Measurements from ENCODE around the gene FBLIM1. TPM values are rescaled to one million over a fixed set of nuclear protein-coding genes. Genes with fewer than 3 reads are reported as not detected.

The FBLIM1 gene
- total RNA-seq, 2 experiments from 2014 or later, result not detected

DNA sequence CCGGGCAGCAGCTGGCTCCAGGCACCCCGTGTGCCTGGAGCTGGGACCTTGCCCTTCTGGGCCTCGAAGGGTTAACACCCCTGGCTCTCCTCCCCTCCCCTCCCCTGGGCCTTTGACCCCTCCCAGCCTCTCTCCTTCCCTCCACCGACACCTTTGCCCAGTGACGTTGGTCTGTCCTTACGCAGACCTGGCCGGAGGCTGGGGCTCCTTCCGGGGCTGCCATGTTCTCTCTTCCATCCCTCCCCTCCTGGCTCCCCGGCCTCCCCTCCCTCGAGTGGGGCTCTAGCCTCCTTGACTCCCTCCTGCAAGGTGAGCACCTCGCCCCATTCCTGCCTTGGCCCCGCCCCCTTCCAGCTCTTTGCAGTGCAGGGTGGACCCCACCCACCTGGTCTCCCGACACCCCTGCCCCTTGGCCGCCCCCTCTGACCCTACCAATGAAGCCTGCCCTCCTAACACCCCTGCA is 16.2 kb upstream of the FBLIM1 start, which contains the start of gene TMEM82:
TMEM82 (plus strand) TSS at position 161 of the 463 bp plus-strand sequence; CDS start at position 222, 61 bp downstream.
- Histone ChIP-seq H3K4me2 (ENCODE audit: low read length) (no peak within 1 kb of the TSS), H3K36me3 (ENCODE audit: insufficient read depth, low read length) (no peaks in the 10 kb centered on the region), H4K20me1 (ENCODE audit: insufficient read depth, low read length) (no peaks in the 10 kb centered on the region), H3K27ac (ENCODE audit: low read depth, low read length, poor library complexity, severe bottlenecking) (no peak within 1 kb of the TSS), H3K9me3 (ENCODE audit: low read length) (no peaks in the 10 kb centered on the region), H3K9me2 (ENCODE audit: insufficient read depth, low read length) (no peaks in the 10 kb centered on the region), H2AFZ (ENCODE audit: low read length) (no peak within 1 kb of the TSS), H3K79me2 (ENCODE audit: insufficient read depth, low read depth, low read length) (no peaks in the 10 kb centered on the region), H3K4me1 (ENCODE audit: insufficient read depth, low read length, poor library complexity, severe bottlenecking) (no peaks in the 10 kb centered on the region), H3K4me3 (ENCODE audit: low read depth, low read length, poor library complexity, severe bottlenecking) (no peak within 1 kb of the TSS)
- intact Hi-C loops (cut with micrococcal nuclease; ENCODE audit: unreplicated experiment), result loop anchor here (5.0 kb wide), 1 partner anchor 310 kb away; no protein-coding TSS in a partner anchor
- no peak for TF ChIP-seq EZH2phosphoT487 (IDR thresholded peaks at IDR 0.05; ENCODE audit: borderline replicate concordance, low read depth, low read length)
- TF ChIP-seq, protein P1, sequence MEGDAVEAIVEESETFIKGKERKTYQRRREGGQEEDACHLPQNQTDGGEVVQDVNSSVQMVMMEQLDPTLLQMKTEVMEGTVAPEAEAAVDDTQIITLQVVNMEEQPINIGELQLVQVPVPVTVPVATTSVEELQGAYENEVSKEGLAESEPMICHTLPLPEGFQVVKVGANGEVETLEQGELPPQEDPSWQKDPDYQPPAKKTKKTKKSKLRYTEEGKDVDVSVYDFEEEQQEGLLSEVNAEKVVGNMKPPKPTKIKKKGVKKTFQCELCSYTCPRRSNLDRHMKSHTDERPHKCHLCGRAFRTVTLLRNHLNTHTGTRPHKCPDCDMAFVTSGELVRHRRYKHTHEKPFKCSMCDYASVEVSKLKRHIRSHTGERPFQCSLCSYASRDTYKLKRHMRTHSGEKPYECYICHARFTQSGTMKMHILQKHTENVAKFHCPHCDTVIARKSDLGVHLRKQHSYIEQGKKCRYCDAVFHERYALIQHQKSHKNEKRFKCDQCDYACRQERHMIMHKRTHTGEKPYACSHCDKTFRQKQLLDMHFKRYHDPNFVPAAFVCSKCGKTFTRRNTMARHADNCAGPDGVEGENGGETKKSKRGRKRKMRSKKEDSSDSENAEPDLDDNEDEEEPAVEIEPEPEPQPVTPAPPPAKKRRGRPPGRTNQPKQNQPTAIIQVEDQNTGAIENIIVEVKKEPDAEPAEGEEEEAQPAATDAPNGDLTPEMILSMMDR (conservative IDR thresholded peaks at IDR 0.05; ENCODE audit: low read length), result no peak
- no peak for DNase-seq (ENCODE audit: low spot score)
- BruUV-seq (replicated peaks), result no TSS peak
- POLR2A ChIA-PET, result no interaction called here
- CTCF ChIA-PET (ENCODE audit: unreplicated experiment), result no interaction called here

DNA sequence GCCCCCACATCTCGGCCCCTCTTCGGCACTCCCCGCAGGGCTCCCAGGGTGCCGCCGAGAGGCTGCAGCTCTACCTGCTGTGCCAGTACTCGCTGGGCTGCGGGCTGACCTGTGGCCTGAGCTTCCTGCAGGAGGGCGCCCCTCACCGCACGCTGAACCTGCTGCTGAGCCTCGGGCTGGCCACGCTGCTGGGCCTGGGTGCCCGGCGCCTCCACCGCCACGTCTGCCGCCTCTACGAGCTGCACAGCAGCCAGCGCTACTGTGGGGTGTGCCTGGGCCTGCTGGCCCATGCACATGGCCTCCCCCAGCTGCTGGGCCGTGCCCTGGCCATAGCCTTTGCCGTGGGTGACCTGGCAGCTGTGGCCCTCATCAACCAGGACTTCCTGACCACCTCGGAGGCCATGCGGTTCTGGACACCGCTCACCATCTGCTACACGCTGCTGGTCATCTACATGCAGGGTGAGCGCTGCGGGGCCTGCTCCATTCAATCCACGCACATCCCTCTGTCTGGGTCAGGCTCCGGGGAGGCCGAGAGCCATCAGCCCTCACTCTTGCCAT is 14.4 kb upstream of the FBLIM1 start:
- H3K27ac ChIP-seq (ENCODE audit: low read depth, low read length, poor library complexity, severe bottlenecking), result no peak overlapping the region
- POLR2A ChIA-PET, result interaction anchor here (0.5 kb wide), 1 partner anchor 148 kb away, joined by 4 read pairs; no protein-coding TSS in a partner anchor
- H3K4me2 ChIP-seq (ENCODE audit: low read length), result no peak overlapping the region
- no peaks in the 10 kb centered on the region for H3K79me2 ChIP-seq (ENCODE audit: insufficient read depth, low read depth, low read length)
- no peaks in the 10 kb centered on the region for H3K9me3 ChIP-seq (ENCODE audit: low read length)
- DNase-seq (ENCODE audit: low spot score), result no peak
- no peaks in the 10 kb centered on the region for H3K4me1 ChIP-seq (ENCODE audit: insufficient read depth, low read length, poor library complexity, severe bottlenecking)
- CTCF ChIA-PET (ENCODE audit: unreplicated experiment), result no interaction called here
- H4K20me1 ChIP-seq (ENCODE audit: insufficient read depth, low read length), result no peaks in the 10 kb centered on the region
- TF ChIP-seq, protein P1 (conservative IDR thresholded peaks at IDR 0.05; ENCODE audit: low read length), result no peak
- no peak for TF ChIP-seq EZH2phosphoT487 (IDR thresholded peaks at IDR 0.05; ENCODE audit: borderline replicate concordance, low read depth, low read length)
- no peaks in the 10 kb centered on the region for H3K36me3 ChIP-seq (ENCODE audit: insufficient read depth, low read length)
- H2AFZ ChIP-seq (ENCODE audit: low read length), result no peak overlapping the region
- no TSS peak for BruUV-seq (replicated peaks)
- intact Hi-C loops (cut with micrococcal nuclease; ENCODE audit: unreplicated experiment), result loop anchor here (5.0 kb wide), 1 partner anchor 312 kb away; no protein-coding TSS in a partner anchor
- H3K9me2 ChIP-seq (ENCODE audit: insufficient read depth, low read length), result no peaks in the 10 kb centered on the region
- H3K4me3 ChIP-seq (ENCODE audit: low read depth, low read length, poor library complexity, severe bottlenecking), result no peak overlapping the region

DNA sequence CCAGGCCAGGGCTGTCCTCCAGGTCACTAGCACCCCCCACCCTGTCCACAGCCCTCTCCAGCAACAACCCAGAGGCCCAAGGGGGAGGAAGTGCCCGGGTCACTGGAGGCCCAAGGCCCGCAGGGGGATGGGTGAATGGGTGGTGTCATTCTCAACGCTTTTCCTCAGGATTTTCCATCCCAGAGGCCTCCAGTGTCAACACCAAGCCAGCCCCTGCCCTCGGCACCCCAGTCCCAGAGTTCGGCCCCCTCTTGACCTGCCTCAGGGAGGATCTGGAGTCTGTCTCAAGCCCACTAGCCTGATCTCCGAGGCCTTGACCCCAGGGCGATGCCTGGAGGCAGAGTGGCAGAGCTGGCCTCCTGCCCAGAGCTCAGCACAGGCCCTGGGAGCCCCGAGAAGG is 11.2 kb upstream of the FBLIM1 start:
- Histone ChIP-seq H3K9me2 (ENCODE audit: insufficient read depth, low read length) (no peaks in the 10 kb centered on the region), H2AFZ (ENCODE audit: low read length) (no peak overlapping the region), H3K27ac (ENCODE audit: low read depth, low read length, poor library complexity, severe bottlenecking) (no peak overlapping the region), H3K36me3 (ENCODE audit: insufficient read depth, low read length) (no peaks in the 10 kb centered on the region), H4K20me1 (ENCODE audit: insufficient read depth, low read length) (no peaks in the 10 kb centered on the region), H3K4me1 (ENCODE audit: insufficient read depth, low read length, poor library complexity, severe bottlenecking) (no peaks in the 10 kb centered on the region), H3K79me2 (ENCODE audit: insufficient read depth, low read depth, low read length) (no peaks in the 10 kb centered on the region), H3K4me2 (ENCODE audit: low read length) (no peak overlapping the region), H3K9me3 (ENCODE audit: low read length) (no peaks in the 10 kb centered on the region), H3K4me3 (ENCODE audit: low read depth, low read length, poor library complexity, severe bottlenecking) (no peak overlapping the region)
- CTCF ChIA-PET (ENCODE audit: unreplicated experiment), result no interaction called here
- BruUV-seq (replicated peaks), result no TSS peak
- TF ChIP-seq, protein P1 (conservative IDR thresholded peaks at IDR 0.05; ENCODE audit: low read length), result no peak
- no peak for TF ChIP-seq EZH2phosphoT487 (IDR thresholded peaks at IDR 0.05; ENCODE audit: borderline replicate concordance, low read depth, low read length)
- DNase-seq (ENCODE audit: low spot score), result no peak
- POLR2A ChIA-PET, result no interaction called here
- intact Hi-C loops (cut with micrococcal nuclease; ENCODE audit: unreplicated experiment), result no loop called here

Measured in OCI-LY7 (cell line).